HCT116 (cell line): Measurements from ENCODE around the gene EML1. TPM values are rescaled to one million over a fixed set of nuclear protein-coding genes. Genes with fewer than 3 reads are reported as not detected.

Experiments
- ATAC-seq: fragments of 200-7000 bp; cut with Tn5 transposase; 2 replicates; pipeline ENCODE4 v1.9.1; 2020; ENCODE audit warnings: mild to moderate bottlenecking, moderate library complexity
- BruUV-seq: library from RNA; stranded (reverse); fragments of 400-500 nt; replicated peaks from 2 replicates; lab custom pipeline; 2021; lab: Mats Ljungman, UMichigan
- CTCF ChIA-PET: fragments of 300-600 bp; sonication (Branson Sonifier 250); formaldehyde crosslinking; loops from one replicate; lab custom pipeline; 2021; ENCODE audit warnings: antibody characterized with exemption; lab: Charles Lee
- POLR2A ChIA-PET: fragments of 300-600, 350-600 bp; sonication (Branson Sonifier 250); formaldehyde crosslinking; loops from one replicate; lab custom pipeline; 2021; ENCODE audit warnings: antibody characterized with exemption; lab: Charles Lee
- RAD21 ChIA-PET, 2 experiments: fragments of 300-600 bp; sonication (Branson Sonifier 250); formaldehyde crosslinking; loops; one replicate each; lab custom pipeline; 2023; ENCODE audit warnings: low total read pairs in 2 of 2; ENCODE audit not compliant: uncharacterized antibody in 2 of 2, unreplicated experiment in 2 of 2, low non-redundant PET in 1 of 2; lab: Charles Lee
- DNase-seq: peaks from one replicate; pipeline ENCODE4 v3.0.0-alpha.2; 2010; ENCODE audit warnings: low read depth, low spot score
- H2AFZ ChIP-seq: fragments of 200-600 bp; shearing (Covaris generic), sonication (generic); 2 replicates; pipeline ENCODE4 v1.6.1; 2017; ENCODE audit warnings: low read depth, mixed run types, mixed read lengths, antibody characterized with exemption, low read length; ENCODE audit not compliant: poor library complexity, severe bottlenecking
- H3K27ac ChIP-seq: 2 replicates; pipeline ENCODE4 v1.5.1; 2012; ENCODE audit warnings: low read depth, low read length
- H3K27me3 ChIP-seq: fragments of 200-600 bp; sonication (generic); 2 replicates; pipeline ENCODE4 v1.6.1; 2016; ENCODE audit warnings: mixed run types, low read length, mixed read lengths; ENCODE audit not compliant: insufficient read depth
- H3K36me3 ChIP-seq, 2 experiments: fragments of 200-500 bp in 1 of 2; fragments of 200-600 bp in 1 of 2; sonication (Bioruptor generic) in 1 of 2; sonication (generic) in 1 of 2; 2 replicates each; pipeline versions ENCODE4 v1.5.1 to v1.6.1; 2014 to 2016; ENCODE audit warnings: low read length in 2 of 2, inconsistent platforms in 1 of 2, mixed read lengths in 1 of 2, mixed run types in 1 of 2; ENCODE audit not compliant: insufficient read depth in 2 of 2, control insufficient read depth in 1 of 2
- H3K4me1 ChIP-seq, 2 experiments: fragments of 200-600 bp in 1 of 2; sonication (generic) in 1 of 2; 2 replicates each; pipeline versions ENCODE4 v1.5.1 to v1.6.1; 2012 to 2017; ENCODE audit warnings: low read length in 2 of 2, inconsistent platforms in 1 of 2, mild to moderate bottlenecking in 1 of 2, mixed read lengths in 1 of 2, mixed run types in 1 of 2, moderate library complexity in 1 of 2; ENCODE audit not compliant: insufficient read depth in 2 of 2, control insufficient read depth in 1 of 2
- H3K4me2 ChIP-seq: fragments of 200-600 bp; sonication (generic); 2 replicates; pipeline ENCODE4 v1.6.1; 2017; ENCODE audit warnings: mixed run types, low read length, mixed read lengths
- H3K4me3 ChIP-seq, 2 experiments: fragments of 200-600 bp in 1 of 2; sonication (generic) in 1 of 2; replicated peaks in 1 of 2; 2 replicates each; pipeline ENCODE4 v1.5.1; 2011 to 2016; ENCODE audit warnings: low read length in 2 of 2, control low read depth in 1 of 2, low read depth in 1 of 2, mild to moderate bottlenecking in 1 of 2, mixed read lengths in 1 of 2, mixed run types in 1 of 2
- H3K79me2 ChIP-seq: fragments of 200-600 bp; sonication (generic); 2 replicates; pipeline ENCODE4 v1.6.1; 2017; ENCODE audit warnings: mild to moderate bottlenecking, mixed run types, low read length, moderate library complexity, mixed read lengths; ENCODE audit not compliant: insufficient read depth
- H3K9ac ChIP-seq: fragments of 200-600 bp; sonication (generic); 2 replicates; pipeline ENCODE4 v1.6.1; 2016; ENCODE audit warnings: low read length, mixed read lengths
- H3K9me2 ChIP-seq: fragments of 200-600 bp; sonication (generic), shearing (Covaris generic); 2 replicates; pipeline ENCODE4 v1.6.1; 2017; ENCODE audit warnings: mixed run types, mild to moderate bottlenecking, moderate library complexity; ENCODE audit not compliant: insufficient read depth
- H3K9me3 ChIP-seq, 2 experiments: fragments of 200-500 bp in 1 of 2; fragments of 200-600 bp in 1 of 2; sonication (Bioruptor generic) in 1 of 2; sonication (generic) in 1 of 2; 2 replicates each; pipeline ENCODE4 v1.6.1; 2014 to 2017; ENCODE audit warnings: low read length in 2 of 2, mixed read lengths in 2 of 2, inconsistent platforms in 1 of 2, low read depth in 1 of 2, mild to moderate bottlenecking in 1 of 2, mixed run types in 1 of 2, moderate library complexity in 1 of 2; ENCODE audit not compliant: control insufficient read depth in 1 of 2, insufficient read depth in 1 of 2
- H4K20me1 ChIP-seq: fragments of 200-600 bp; sonication (generic), shearing (Covaris generic); 2 replicates; pipeline ENCODE4 v1.6.1; 2017; ENCODE audit warnings: mixed run types, mild to moderate bottlenecking, moderate library complexity; ENCODE audit not compliant: insufficient read depth
- CBX3 ChIP-seq: IDR thresholded peaks from 2 replicates; pipeline ENCODE4 v1.6.1; 2012; ENCODE audit warnings: low read depth
- ELF1 ChIP-seq: IDR thresholded peaks from 2 replicates; pipeline ENCODE4 v1.6.1; 2012; ENCODE audit warnings: low read depth, borderline replicate concordance
- JUND ChIP-seq: IDR thresholded peaks from 2 replicates; pipeline ENCODE4 v1.6.1; 2012
- REST ChIP-seq: IDR thresholded peaks from 2 replicates; pipeline ENCODE4 v1.6.1; 2012; ENCODE audit warnings: low read depth
- SIN3A ChIP-seq: IDR thresholded peaks from 2 replicates; pipeline ENCODE4 v1.6.1; 2012; ENCODE audit warnings: low read depth
- intact Hi-C: fragments of 100-400 bp; cut with micrococcal nuclease; formaldehyde crosslinking; loops from 2 replicates; pipeline ENCODE4 v1.10.0; 2022
- total RNA-seq: library from RNA; stranded (reverse); gene quantifications from one replicate; pipeline ENCODE4 v1.2.1, GENCODE V29; 2021; ENCODE audit not compliant: unreplicated experiment
- TF ChIP-seq, protein P1 (sequence below), 3 experiments: fragments of 200-600 bp in 1 of 3; sonication (generic) in 1 of 3; IDR thresholded peaks in 2 of 3; conservative IDR thresholded peaks in 1 of 3; 2 replicates each; pipeline ENCODE4 v1.5.1; 2012 to 2017; ENCODE audit warnings: low read depth in 2 of 3, low read length in 2 of 3, antibody characterized with exemption in 1 of 3, borderline replicate concordance in 1 of 3, control low read depth in 1 of 3, mild to moderate bottlenecking in 1 of 3, mixed read lengths in 1 of 3, mixed run types in 1 of 3, moderate library complexity in 1 of 3; ENCODE audit not compliant: insufficient read depth in 1 of 3

The EML1 gene
- total RNA-seq, 1 experiment from 2014 or later: 7.4 TPM

DNA sequence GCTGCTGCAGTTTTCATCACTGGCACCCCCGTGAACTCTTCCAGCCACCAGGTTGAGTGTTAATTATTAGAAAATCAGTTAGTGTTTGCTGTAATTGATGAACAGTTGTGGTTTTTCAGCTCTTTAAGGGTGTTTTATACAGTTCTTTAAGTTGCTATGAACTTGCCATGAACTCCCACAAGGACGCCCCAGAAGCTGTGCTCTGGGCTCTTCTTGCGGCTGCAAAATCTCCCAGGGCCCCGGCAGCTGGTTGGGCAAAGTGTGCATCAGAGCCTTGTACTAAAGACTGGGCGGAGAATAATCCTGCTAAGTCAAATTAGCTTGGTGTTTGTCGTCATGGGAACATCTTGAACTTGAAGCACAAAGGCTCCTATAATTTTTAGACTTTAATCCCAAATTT lies 82.2 kb downstream of the EML1 start:
- H3K4me1 ChIP-seq: no peaks in the 10 kb centered on the region
- RAD21 ChIA-PET: no interaction called here
- H3K9me3 ChIP-seq: no peaks in the 10 kb centered on the region
- H4K20me1 ChIP-seq: no peaks in the 10 kb centered on the region
- H3K27ac ChIP-seq: no peak overlapping the region
- POLR2A ChIA-PET: no interaction called here
- H3K9ac ChIP-seq: no peak overlapping the region
- DNase-seq (no peak), ATAC-seq (no peak)
- H3K36me3 ChIP-seq: no peaks in the 10 kb centered on the region
- CTCF ChIA-PET: interaction anchor here (1.6 kb wide), 1 partner anchor 191 kb away, joined by 3 read pairs; the partner anchor contains the start of gene CYP46A1
- no peak overlapping the region for H2AFZ ChIP-seq
- peaks cover 21% of the 10 kb centered on the region for H3K27me3 ChIP-seq
- H3K9me2 ChIP-seq: no peaks in the 10 kb centered on the region
- intact Hi-C loops: no loop called here
- TF ChIP-seq CBX3: no peak
- TF ChIP-seq ELF1: no peak
- TF ChIP-seq, protein P1, sequence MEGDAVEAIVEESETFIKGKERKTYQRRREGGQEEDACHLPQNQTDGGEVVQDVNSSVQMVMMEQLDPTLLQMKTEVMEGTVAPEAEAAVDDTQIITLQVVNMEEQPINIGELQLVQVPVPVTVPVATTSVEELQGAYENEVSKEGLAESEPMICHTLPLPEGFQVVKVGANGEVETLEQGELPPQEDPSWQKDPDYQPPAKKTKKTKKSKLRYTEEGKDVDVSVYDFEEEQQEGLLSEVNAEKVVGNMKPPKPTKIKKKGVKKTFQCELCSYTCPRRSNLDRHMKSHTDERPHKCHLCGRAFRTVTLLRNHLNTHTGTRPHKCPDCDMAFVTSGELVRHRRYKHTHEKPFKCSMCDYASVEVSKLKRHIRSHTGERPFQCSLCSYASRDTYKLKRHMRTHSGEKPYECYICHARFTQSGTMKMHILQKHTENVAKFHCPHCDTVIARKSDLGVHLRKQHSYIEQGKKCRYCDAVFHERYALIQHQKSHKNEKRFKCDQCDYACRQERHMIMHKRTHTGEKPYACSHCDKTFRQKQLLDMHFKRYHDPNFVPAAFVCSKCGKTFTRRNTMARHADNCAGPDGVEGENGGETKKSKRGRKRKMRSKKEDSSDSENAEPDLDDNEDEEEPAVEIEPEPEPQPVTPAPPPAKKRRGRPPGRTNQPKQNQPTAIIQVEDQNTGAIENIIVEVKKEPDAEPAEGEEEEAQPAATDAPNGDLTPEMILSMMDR (IDR thresholded peaks at IDR 0.05 in 2 of 3, conservative IDR thresholded peaks at IDR 0.05 in 1 of 3; ENCODE audit: borderline replicate concordance in 1 of 3, insufficient read depth in 1 of 3, low read depth in 2 of 3, low read length in 2 of 3): no peak
- TF ChIP-seq SIN3A: no peak
- no peak for TF ChIP-seq REST
- TF ChIP-seq JUND: no peak
- BruUV-seq: no TSS peak
- H3K4me2 ChIP-seq: no peak overlapping the region
- H3K79me2 ChIP-seq: no peaks in the 10 kb centered on the region
- no peak overlapping the region for H3K4me3 ChIP-seq
